Measurements from ENCODE around the gene MCF2L. TPM values are rescaled to one million over a fixed set of nuclear protein-coding genes. Genes with fewer than 3 reads are reported as not detected.

Gene MCF2L
- total RNA-seq, 1 donor from 2014 or later = 40.4 TPM

DNA sequence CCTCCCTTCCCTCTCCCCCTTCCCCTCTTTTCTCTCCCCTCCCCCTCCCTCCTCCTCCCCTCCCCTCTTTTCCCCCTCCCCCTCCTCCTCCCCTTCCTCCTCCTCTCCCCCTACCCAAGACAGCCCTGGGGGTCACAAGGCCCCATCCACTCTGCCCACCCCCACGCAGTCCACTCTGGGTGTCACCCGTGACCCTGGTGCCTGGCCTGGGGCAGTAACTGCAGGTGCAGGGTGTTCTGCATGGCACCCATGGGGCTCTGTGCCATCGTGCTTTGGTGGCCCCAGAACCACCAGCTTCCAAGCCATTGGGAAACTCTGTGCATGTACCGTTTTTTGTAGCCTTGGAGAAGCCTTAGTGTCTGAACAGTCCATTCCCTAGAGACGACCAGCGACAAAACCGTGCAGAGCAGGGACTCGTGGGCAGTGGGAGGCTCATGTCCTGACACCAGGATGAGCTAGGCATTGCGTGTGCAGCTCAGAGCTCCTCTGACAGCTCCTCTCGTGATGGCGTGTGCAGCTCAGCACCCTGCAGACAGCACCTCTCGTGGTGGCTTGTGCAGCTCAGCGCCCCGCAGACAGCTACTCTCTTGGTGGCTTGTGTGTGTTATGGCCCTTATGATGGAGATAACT, 92.9 kb downstream of the MCF2L start:
- Histone ChIP-seq H3F3A (ENCODE audit: low read depth) (no peaks in the 10 kb centered on the region), H4K20me1 (ENCODE audit: low read depth) (no peaks in the 10 kb centered on the region), H2AFZ (replicated peaks) (no peak overlapping the region), H3K4me2 (no peak overlapping the region), H3K36me3 (no peaks in the 10 kb centered on the region), H3K9me3 (ENCODE audit: low read depth) (no peaks in the 10 kb centered on the region), H3K4me3 (no peak overlapping the region), H3K9ac (no peak overlapping the region), H3K4me1 (no peaks in the 10 kb centered on the region), H3K79me2 (ENCODE audit: low read depth) (no peaks in the 10 kb centered on the region), H3K27ac (no peak overlapping the region), H3K27me3 (no peaks in the 10 kb centered on the region)
- H3K4me1 Mint-ChIP-seq = peaks cover 2% of the 10 kb centered on the region
- H3K36me3 Mint-ChIP-seq = peaks cover 11% of the 10 kb centered on the region
- peaks cover 6% of the 10 kb centered on the region for H3K27me3 Mint-ChIP-seq (ENCODE audit: insufficient read depth, low read depth)
- TF ChIP-seq, protein P1, sequence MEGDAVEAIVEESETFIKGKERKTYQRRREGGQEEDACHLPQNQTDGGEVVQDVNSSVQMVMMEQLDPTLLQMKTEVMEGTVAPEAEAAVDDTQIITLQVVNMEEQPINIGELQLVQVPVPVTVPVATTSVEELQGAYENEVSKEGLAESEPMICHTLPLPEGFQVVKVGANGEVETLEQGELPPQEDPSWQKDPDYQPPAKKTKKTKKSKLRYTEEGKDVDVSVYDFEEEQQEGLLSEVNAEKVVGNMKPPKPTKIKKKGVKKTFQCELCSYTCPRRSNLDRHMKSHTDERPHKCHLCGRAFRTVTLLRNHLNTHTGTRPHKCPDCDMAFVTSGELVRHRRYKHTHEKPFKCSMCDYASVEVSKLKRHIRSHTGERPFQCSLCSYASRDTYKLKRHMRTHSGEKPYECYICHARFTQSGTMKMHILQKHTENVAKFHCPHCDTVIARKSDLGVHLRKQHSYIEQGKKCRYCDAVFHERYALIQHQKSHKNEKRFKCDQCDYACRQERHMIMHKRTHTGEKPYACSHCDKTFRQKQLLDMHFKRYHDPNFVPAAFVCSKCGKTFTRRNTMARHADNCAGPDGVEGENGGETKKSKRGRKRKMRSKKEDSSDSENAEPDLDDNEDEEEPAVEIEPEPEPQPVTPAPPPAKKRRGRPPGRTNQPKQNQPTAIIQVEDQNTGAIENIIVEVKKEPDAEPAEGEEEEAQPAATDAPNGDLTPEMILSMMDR (IDR thresholded peaks at IDR 0.05) = no peak
- TF ChIP-seq EZH2phosphoT487 (IDR thresholded peaks at IDR 0.05) (no peak), EZH2 (IDR thresholded peaks at IDR 0.05) (no peak)
- H3K27ac Mint-ChIP-seq = no peak overlapping the region
- H3K9me3 Mint-ChIP-seq = no peaks in the 10 kb centered on the region
- no peak for DNase-seq (ENCODE audit: low spot score)
- H3K4me3 Mint-ChIP-seq = no peak overlapping the region

DNA sequence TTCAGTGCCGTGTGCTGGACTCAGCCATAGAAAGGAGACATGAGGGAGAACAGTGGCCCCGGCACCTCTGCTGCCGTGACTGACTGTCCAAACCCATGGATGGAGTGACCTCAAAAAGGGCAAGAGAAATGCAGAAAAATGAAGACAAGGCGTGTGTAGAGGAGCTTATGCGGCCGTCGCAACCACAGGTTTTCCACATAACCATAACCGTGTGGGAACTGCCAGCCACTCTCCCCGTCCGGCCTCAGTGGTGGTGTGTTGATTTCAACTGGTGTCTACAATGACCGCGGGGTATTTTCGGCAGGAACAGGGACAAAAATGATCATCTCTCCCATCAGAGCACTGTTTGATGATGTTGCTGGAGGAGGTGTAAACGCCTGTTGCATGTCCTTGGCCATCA, 93.7 kb downstream of the MCF2L start:
- Histone ChIP-seq H3F3A (ENCODE audit: low read depth) (no peaks in the 10 kb centered on the region), H3K9ac (no peak overlapping the region), H3K4me3 (no peak overlapping the region), H3K36me3 (no peaks in the 10 kb centered on the region), H3K27me3 (no peaks in the 10 kb centered on the region), H3K9me3 (ENCODE audit: low read depth) (no peaks in the 10 kb centered on the region), H3K27ac (no peak overlapping the region), H3K79me2 (ENCODE audit: low read depth) (no peaks in the 10 kb centered on the region), H3K4me2 (no peak overlapping the region), H2AFZ (replicated peaks) (no peak overlapping the region), H4K20me1 (ENCODE audit: low read depth) (no peaks in the 10 kb centered on the region), H3K4me1 (no peaks in the 10 kb centered on the region)
- peaks cover 2% of the 10 kb centered on the region for H3K4me1 Mint-ChIP-seq
- no peak overlapping the region for H3K27ac Mint-ChIP-seq
- no peaks in the 10 kb centered on the region for H3K9me3 Mint-ChIP-seq
- TF ChIP-seq EZH2phosphoT487 (IDR thresholded peaks at IDR 0.05) (no peak), EZH2 (IDR thresholded peaks at IDR 0.05) (no peak)
- TF ChIP-seq, protein P1 (IDR thresholded peaks at IDR 0.05) = no peak
- no peak for DNase-seq (ENCODE audit: low spot score)
- peaks cover 12% of the 10 kb centered on the region for H3K36me3 Mint-ChIP-seq
- H3K4me3 Mint-ChIP-seq = no peak overlapping the region
- peaks cover 6% of the 10 kb centered on the region for H3K27me3 Mint-ChIP-seq (ENCODE audit: insufficient read depth, low read depth)

DNA sequence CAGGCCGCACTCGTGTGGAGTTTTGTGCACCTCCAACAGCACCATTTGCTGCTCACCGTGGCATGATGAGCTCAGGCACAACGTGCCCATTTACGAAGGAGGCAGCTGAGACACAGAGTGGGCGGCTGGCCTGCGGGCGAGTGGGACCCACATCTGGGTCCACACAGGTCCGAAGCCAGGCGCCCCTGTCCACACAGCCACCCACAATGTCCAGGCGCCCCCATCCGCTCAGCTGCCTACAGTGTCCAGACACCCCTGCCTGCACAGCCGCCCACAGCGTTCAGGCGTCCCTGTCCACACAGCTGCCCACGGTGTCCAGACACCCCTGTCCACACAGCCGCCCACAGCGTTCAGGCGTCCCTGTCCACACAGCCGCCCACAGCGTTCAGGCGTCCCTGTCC, 94.1 kb downstream of the MCF2L start:
- no peaks in the 10 kb centered on the region for H4K20me1 ChIP-seq (ENCODE audit: low read depth)

More for the DNA sequence above, 94.1 kb downstream of the MCF2L start:
- Histone ChIP-seq H3K4me2 (no peak overlapping the region), H3K4me3 (no peak overlapping the region), H3K36me3 (no peaks in the 10 kb centered on the region), H2AFZ (replicated peaks) (no peak overlapping the region), H3K9me3 (ENCODE audit: low read depth) (no peaks in the 10 kb centered on the region), H3K27ac (no peak overlapping the region), H3F3A (ENCODE audit: low read depth) (no peaks in the 10 kb centered on the region), H3K79me2 (ENCODE audit: low read depth) (no peaks in the 10 kb centered on the region), H3K9ac (no peak overlapping the region), H3K4me1 (no peaks in the 10 kb centered on the region), H3K27me3 (no peaks in the 10 kb centered on the region)
- DNase-seq (ENCODE audit: low spot score) = no peak
- TF ChIP-seq EZH2phosphoT487 (IDR thresholded peaks at IDR 0.05) (no peak), EZH2 (IDR thresholded peaks at IDR 0.05) (no peak)
- TF ChIP-seq, protein P1 (IDR thresholded peaks at IDR 0.05) = no peak
- no peak overlapping the region for H3K27ac Mint-ChIP-seq
- peaks cover 12% of the 10 kb centered on the region for H3K36me3 Mint-ChIP-seq
- peaks cover 2% of the 10 kb centered on the region for H3K4me1 Mint-ChIP-seq
- H3K4me3 Mint-ChIP-seq = no peak overlapping the region
- peaks cover 6% of the 10 kb centered on the region for H3K27me3 Mint-ChIP-seq (ENCODE audit: insufficient read depth, low read depth)
- no peaks in the 10 kb centered on the region for H3K9me3 Mint-ChIP-seq
